ENCODE results near the gene RTN4RL1.

Gene RTN4RL1

DNA sequence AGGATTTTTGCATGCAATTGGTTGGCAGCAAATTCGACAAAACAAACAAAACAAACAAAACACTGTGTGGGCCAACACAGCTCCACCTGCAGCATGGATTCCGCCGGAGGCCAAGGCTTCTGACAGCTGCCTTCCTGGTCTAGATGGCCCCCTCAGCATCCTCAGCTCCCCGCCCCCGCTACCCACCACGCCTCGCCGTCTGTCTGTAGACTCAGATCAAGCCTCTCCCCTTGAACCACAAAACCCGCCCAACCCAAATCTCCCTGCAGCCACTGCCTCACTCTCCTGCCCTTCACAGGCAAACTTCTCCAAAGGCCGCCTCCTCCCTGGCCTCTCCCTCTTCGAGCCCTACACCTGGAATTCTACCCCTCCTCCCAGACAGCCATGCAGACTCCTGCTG, 57.9 kb downstream of the RTN4RL1 start:
- FAIRE-seq (no peak), DNase-seq (ENCODE audit: insufficient read length, low spot score) (no peak)
- no peak for TF ChIP-seq POLR2A (IDR thresholded peaks at IDR 0.05; ENCODE audit: low read depth, low read length)

DNA sequence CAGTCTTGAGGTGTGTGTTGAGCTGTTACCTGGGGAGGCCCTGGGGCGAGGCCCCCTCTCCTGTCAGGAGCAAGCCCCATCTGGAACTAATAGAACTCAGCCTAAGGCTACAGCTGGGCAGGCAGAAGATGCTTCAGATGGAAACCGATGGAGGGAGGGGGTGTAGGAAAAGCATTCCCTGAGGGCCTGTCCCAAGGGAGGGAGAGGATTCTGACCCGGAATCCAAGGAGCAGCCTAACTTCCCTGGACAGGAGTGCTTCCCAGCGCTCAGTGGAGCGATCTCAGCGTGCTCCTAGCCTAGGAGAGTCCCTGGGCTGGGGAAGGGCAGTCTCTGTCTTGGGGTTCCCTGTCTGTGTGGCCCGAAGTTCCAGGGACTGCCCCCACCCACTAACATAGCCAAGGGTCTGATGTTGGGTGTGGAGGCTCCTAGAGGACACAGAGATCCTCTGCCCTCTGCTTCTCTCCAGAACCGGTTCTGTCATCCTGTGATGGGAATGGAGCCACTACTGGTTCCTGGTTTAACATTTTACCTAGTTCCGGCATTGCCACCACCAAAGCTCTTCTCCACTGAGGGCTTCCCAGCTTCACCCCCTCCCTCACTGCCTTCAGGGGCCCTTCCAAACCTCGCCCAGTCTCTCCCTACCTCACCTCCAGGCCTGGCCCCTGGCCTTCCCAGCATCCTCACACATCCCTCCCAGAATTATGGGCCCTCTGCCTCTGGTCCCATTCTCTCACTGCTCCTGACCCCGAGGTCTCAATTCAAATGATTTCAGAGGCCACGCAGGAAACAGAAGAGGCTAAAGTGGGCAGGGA, 58.7 kb downstream of the RTN4RL1 start:
- FAIRE-seq, result no peak
- no peak for TF ChIP-seq POLR2A (IDR thresholded peaks at IDR 0.05; ENCODE audit: low read depth, low read length)
- DNase-seq (ENCODE audit: insufficient read length, low spot score), result no peak

DNA sequence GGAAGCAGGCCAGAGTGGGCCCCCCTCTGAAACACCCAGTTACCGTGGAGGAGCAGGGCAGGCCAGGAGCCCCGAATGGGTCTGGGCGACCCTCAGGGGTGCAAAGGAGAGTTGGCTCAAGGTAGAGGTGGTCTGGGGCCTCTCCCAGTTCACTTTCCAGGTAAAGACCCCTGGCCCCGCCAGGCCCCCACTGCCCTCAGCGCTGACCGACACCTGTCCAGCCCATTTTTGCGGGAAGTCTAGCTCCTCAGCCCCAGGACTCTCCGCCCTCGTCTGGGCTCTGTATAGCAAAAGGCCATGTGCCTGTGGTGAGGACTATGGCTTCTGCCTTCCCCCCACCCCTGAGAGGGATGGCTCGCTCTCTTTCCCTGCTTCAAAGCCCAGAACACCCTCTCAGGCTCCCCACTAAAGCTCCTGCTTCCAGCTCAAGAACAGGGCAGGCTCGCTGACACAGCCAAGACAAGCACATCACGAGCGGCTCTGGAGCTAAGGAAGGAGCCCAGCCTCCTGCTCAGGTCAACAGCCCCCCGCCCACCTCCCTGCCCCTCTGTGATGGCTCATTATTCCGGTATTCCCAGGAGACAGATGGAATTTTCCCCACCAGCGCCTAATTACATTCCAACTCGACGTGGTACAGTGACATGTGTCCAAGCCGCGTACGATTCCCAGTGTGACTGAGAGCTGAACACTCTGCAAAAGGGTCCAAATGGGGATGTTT, 59.4 kb downstream of the RTN4RL1 start:
- TF ChIP-seq POLR2A (IDR thresholded peaks at IDR 0.05; ENCODE audit: low read depth, low read length), result no peak
- no peak for FAIRE-seq
- no peak for DNase-seq (ENCODE audit: insufficient read length, low spot score)

DNA sequence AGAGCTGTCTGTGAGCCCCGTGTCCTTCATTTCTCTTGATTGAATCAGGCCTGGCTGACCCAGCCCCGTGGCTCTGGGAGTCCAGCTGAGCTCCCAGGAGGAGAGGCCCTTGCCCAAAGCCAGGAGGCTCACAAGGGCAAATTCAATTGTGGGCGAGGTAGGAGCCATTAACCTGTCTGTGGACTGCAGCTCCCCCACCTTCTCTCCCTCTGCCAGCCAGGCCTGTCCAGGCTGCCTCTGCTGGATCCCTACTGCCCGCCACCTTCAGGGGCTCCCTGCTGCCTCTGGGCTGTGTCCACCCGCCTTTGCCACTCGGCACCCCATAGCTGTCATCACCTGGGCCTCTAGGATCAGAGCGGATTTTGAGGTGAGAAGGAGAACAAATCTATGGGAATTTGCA, 61.9 kb downstream of the RTN4RL1 start:
- DNase-seq (ENCODE audit: insufficient read length, low spot score) (no peak), FAIRE-seq (no peak)

DNA sequence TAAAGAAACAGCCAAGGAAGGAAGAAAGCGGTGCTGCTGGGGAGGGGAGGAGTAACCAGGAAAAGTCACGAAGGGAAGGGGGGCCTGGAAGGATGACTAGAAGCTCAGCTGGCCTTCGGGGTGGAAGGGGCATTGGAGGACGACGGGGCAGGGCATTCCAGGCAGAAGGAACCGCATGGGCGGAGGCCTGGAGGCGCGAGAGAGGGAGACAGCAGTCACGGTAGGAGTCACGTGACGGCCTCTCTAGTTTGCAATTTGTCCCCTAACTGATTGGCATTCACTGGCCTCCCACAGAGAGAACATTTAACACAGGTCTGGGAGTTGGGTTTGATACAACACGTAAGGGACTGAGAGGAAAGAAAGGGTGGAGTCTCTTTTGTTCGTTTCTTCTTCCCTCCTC, 63.9 kb downstream of the RTN4RL1 start:
- no peak for DNase-seq (ENCODE audit: insufficient read length, low spot score)
- no peak for FAIRE-seq
- TF ChIP-seq POLR2A (IDR thresholded peaks at IDR 0.05; ENCODE audit: low read depth, low read length), result no peak

More for the DNA sequence above, 61.9 kb downstream of the RTN4RL1 start:
- no peak for TF ChIP-seq POLR2A (IDR thresholded peaks at IDR 0.05; ENCODE audit: low read depth, low read length)

DNA sequence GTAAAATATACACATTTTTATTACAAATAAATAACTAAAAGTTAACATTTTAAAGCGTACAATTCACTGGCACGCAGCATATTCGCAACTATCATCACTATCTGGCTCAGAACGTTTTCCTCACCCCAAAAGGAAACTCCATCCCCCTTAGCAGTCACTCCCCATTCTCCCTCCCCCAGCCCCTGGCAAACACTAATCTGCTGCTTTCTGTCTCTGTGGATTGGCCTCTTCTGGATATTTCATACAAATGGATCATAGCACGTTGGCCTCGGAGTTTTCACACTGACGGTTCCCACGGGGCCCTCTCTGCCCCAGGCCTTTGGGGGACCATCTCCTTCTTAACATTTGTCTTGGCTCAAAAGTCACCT, 64.6 kb downstream of the RTN4RL1 start:
- FAIRE-seq (no peak), DNase-seq (ENCODE audit: insufficient read length, low spot score) (no peak)
- TF ChIP-seq POLR2A (IDR thresholded peaks at IDR 0.05; ENCODE audit: low read depth, low read length), result no peak

DNA sequence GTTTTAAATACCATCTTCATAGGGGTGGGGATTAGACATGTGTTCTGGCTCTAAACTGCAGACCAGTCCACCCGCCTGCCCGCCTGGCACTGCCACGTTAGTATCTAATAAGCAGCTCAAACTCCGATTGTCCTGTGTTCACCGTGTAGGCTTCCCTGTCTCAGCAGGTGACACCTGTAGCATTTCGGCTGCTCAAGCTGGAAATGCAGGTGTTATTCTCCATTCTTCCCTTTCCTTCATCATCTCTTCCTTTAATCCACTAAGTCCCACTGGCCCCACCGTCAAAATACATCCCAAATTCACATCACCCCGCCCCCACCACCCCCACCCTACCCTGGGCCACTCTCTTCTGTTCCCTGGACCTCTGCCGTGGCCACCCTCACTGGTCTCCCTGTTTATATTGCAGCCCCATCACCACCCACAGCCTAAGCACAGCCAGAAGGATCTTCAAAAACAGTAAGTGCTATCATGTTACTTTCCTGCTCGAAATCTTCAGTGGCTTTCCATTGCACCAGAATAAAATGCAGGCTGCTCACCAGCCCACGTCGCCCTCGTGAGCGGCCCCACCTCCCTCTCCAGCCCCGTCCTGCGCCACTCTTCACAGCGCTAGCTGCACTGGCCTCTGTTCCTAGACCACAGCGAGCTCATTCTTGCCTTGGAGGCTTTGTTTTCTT, 65.1 kb downstream of the RTN4RL1 start:
- no peak for FAIRE-seq
- no peak for DNase-seq (ENCODE audit: insufficient read length, low spot score)
- no peak for TF ChIP-seq POLR2A (IDR thresholded peaks at IDR 0.05; ENCODE audit: low read depth, low read length)

DNA sequence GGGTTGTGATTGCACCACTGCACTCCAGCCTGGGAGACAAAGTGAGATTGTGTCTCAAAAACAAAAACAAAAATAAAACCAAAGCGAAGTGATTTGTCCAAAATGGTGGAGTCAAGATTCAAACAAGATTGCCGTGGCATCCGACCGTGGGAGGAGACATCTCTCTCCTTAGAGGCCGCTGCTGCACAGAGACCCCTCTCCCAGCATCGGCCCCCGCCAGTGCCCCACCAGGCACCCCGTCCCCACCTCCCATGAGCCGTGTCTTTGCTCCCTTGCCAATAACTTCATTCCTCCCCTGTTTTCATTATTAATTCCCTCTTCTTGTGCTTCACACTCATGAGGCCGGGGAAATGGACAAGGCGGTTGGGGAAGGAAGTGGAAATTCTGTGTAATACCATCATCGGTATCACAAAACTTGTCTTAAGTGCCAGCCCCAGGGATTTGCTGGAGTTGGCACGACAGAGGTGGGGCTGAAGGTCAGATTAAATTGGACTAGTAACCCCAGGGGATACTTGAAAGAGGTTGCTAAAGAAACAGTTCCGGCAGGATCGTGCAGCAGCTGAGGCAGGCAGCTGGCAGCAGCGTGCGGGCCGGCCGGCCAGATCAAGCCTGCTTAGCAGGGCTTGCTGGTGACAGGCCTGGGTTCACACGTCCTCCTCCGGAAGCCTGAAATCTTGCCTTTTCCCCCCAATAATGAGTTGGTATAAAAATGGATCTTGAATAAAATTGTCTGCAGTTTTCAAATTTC, 66.8 kb downstream of the RTN4RL1 start:
- FAIRE-seq, result no peak
- TF ChIP-seq POLR2A (IDR thresholded peaks at IDR 0.05; ENCODE audit: low read depth, low read length), result no peak
- no peak for DNase-seq (ENCODE audit: insufficient read length, low spot score)

DNA sequence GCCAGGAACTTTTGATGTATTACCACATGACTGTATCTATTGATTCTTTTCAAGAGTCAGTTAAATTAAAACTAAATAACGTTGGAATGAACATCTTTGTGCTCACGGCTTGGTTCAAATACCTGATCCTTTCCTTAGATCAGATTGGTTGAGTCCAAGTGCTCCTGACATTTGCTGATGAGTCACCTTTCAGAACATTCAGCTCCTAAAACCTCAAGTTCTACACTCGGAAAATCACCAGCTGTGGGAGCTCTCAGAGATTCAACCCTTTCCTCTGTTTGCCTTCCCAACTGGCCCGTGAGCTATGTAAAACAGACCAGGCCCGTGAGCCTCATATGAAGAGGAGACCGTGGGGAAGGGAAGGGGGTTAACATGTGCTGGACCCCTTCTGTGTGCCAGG, 68.1 kb downstream of the RTN4RL1 start:
- FAIRE-seq (peak; percentile 11), DNase-seq (ENCODE audit: insufficient read length, low spot score) (peak; percentile 40)
- no peak for TF ChIP-seq POLR2A (IDR thresholded peaks at IDR 0.05; ENCODE audit: low read depth, low read length)

DNA sequence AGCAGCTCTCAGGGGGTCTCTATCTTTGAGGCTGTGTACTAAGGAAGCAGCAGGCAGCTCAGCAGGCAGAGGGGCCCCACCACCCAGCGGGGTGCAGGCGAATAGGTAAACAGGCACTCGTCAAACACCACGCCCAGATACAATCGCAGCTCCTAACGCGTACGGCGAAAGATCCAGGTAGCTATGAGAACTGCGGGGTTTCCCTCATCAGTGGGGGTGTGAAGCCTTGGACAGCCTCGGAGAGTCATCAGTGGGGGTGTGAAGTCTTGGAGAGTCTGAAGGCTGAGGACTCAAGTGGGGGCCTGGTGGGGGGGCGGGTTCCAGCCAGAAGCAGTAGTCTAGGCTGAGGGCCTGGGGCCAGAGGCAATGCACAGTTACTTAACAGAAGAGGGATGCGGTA, 69.0 kb downstream of the RTN4RL1 start:
- FAIRE-seq (no peak), DNase-seq (ENCODE audit: insufficient read length, low spot score) (no peak)
- no peak for TF ChIP-seq POLR2A (IDR thresholded peaks at IDR 0.05; ENCODE audit: low read depth, low read length)

DNA sequence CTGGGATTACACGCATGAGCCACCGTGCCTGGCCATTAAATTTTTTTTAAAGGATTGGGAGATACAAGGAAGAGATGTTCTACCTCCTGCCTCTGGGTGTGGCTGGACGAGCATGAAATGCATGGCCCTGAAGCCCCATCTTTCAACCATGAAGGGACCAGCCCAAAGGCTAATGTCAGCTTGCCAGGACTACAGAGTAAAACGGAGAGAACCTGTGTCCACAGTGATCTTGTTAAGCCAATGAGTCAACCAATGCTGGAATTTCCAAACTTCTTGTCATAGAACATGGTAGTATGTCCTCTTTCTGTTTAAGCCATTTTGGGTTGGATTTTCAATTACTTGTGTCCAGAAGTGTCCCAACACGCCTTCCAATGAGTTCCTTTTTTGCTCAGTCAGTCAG, 71.3 kb downstream of the RTN4RL1 start:
- no peak for DNase-seq (ENCODE audit: insufficient read length, low spot score)
- FAIRE-seq, result no peak
- TF ChIP-seq POLR2A (IDR thresholded peaks at IDR 0.05; ENCODE audit: low read depth, low read length), result no peak

DNA sequence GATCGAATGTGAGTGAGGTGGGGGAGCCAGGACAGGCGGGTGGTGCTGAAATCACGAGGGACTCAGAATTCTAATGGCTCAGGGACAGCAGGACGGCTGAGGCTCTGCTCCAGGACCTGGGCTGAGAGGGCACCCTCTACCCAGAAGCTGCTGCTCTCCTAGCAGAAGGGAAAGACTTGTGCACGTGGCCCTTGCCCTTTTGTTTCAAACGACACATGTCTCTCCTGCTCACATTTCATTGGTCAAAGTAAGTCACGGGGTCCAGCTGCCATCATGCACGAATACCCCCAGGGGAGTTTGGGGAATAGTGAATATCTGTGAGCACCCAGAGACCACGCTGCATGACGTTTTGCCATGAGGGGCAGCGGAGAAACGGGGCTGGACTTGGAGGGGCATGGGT, 73.2 kb downstream of the RTN4RL1 start:
- no peak for FAIRE-seq
- TF ChIP-seq POLR2A (IDR thresholded peaks at IDR 0.05; ENCODE audit: low read depth, low read length), result no peak
- no peak for DNase-seq (ENCODE audit: insufficient read length, low spot score)

DNA sequence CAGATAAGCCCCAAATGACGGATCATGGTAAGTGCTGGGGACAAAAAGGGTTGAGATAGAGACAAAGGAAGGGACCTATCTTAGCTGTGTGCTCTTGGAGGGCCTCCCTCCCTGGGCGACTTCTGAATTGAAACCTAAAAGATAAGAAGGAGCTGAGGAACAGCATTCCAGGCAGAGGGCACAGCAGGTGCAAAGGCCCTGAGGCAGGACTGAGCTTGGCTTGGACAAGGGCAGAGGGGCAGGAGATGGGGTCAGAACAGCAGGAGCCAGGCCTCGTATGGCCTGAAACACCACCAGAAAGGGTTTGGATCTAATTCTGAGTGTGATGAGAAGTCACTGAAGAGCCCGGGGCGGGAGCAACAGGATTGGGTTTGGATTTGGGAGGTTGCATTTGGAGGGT, 75.4 kb downstream of the RTN4RL1 start:
- no peak for DNase-seq (ENCODE audit: insufficient read length, low spot score)
- FAIRE-seq, result no peak
- no peak for TF ChIP-seq POLR2A (IDR thresholded peaks at IDR 0.05; ENCODE audit: low read depth, low read length)

DNA sequence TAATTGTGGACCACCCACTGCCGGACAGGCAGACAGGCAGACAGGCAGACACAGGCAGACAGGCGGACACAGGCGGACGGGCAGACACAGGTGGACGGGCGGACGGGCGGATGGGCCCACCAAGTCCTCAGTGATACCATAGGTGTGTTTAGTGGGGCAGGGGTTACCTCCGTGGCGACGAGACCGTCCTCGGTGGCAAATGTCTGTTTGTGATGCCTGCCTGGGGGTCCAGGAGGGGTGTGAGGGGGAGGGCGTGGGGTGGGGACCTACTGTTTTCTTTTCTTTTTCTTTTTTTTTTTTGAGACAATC, 76.7 kb downstream of the RTN4RL1 start:
- no peak for FAIRE-seq
- TF ChIP-seq POLR2A (IDR thresholded peaks at IDR 0.05; ENCODE audit: low read depth, low read length), result no peak
- DNase-seq (ENCODE audit: insufficient read length, low spot score), result no peak
